ENCODE results near the gene DCLRE1C.

Gene DCLRE1C

DNA sequence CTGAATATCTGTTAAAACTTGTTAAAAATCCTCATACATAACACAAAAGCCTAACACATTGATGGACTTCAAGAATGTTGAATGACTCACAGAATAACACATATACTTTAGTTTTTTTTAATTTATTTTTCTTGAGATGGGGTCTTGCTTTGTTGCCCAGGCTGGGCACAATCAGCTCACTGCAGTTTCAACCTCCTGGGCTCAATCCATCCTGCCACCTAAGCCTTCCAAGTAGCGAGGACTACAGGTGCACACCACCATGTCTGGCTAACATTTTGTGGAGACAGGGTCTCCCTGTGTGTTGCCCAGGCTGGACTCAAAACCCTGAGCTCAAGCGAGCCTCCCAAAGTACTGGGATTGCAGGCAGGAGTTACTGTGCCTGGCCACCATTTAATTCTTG lies 47.1 kb downstream of the DCLRE1C start:
- TF ChIP-seq, protein P1, sequence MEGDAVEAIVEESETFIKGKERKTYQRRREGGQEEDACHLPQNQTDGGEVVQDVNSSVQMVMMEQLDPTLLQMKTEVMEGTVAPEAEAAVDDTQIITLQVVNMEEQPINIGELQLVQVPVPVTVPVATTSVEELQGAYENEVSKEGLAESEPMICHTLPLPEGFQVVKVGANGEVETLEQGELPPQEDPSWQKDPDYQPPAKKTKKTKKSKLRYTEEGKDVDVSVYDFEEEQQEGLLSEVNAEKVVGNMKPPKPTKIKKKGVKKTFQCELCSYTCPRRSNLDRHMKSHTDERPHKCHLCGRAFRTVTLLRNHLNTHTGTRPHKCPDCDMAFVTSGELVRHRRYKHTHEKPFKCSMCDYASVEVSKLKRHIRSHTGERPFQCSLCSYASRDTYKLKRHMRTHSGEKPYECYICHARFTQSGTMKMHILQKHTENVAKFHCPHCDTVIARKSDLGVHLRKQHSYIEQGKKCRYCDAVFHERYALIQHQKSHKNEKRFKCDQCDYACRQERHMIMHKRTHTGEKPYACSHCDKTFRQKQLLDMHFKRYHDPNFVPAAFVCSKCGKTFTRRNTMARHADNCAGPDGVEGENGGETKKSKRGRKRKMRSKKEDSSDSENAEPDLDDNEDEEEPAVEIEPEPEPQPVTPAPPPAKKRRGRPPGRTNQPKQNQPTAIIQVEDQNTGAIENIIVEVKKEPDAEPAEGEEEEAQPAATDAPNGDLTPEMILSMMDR (IDR thresholded peaks at IDR 0.05; ENCODE audit: low read depth, low read length) = no peak
- Histone ChIP-seq H3K9me3 (ENCODE audit: severe bottlenecking) (no peaks in the 10 kb centered on the region), H3K4me3 (ENCODE audit: low read depth, low read length) (no peak overlapping the region), H3K27ac (no peak overlapping the region), H3K27me3 (ENCODE audit: insufficient read depth, low read depth, severe bottlenecking) (no peaks in the 10 kb centered on the region), H3K36me3 (peaks cover 21% of the 10 kb centered on the region)
- DNase-seq = no peak

DNA sequence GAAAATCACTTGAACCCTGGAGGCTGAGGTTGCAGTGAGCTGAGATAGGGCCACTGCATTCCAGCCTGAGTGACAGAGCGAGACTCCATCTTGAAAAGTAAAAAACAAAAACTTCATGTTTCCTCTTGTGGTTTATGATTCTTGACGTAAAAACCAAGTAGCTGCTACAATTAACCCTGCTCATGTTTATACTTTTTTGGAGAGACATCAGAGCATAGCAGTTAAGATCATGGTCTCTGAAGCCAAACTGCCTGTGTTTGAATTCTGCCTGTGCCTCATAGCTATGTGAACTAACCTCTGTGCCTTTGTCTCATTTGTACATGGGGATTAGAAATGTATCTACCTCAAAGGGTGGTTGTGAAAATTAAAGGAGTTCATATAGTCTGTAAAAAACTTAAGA lies 48.0 kb downstream of the DCLRE1C start:
- Histone ChIP-seq H3K27me3 (ENCODE audit: insufficient read depth, low read depth, severe bottlenecking) (no peaks in the 10 kb centered on the region), H3K9me3 (ENCODE audit: severe bottlenecking) (no peaks in the 10 kb centered on the region), H3K27ac (no peak overlapping the region), H3K36me3 (peaks cover 25% of the 10 kb centered on the region), H3K4me3 (ENCODE audit: low read depth, low read length) (no peak overlapping the region)
- TF ChIP-seq, protein P1 (IDR thresholded peaks at IDR 0.05; ENCODE audit: low read depth, low read length) = no peak
- no peak for DNase-seq

DNA sequence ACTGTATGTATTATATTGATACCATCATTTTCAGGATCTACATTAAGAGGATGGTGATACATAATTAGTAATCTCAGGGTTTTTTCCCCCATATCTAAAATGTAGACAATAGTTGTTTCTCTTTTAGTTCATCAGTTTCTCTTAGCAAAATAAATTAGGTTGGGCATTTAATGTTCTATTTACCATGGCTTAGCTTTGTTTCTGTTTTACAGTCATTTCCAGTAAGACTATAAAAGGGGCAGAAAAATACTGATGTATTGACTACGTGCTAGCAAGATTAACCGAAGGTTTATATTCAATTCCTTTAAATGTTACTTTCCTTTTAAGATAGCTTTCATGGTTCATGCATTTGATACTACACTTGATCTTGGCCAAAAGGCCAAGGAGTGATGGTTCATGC lies 49.0 kb downstream of the DCLRE1C start:
- Histone ChIP-seq H3K9me3 (ENCODE audit: severe bottlenecking) (no peaks in the 10 kb centered on the region), H3K36me3 (peaks cover 26% of the 10 kb centered on the region)
- TF ChIP-seq, protein P1 (IDR thresholded peaks at IDR 0.05; ENCODE audit: low read depth, low read length) = no peak

DNA sequence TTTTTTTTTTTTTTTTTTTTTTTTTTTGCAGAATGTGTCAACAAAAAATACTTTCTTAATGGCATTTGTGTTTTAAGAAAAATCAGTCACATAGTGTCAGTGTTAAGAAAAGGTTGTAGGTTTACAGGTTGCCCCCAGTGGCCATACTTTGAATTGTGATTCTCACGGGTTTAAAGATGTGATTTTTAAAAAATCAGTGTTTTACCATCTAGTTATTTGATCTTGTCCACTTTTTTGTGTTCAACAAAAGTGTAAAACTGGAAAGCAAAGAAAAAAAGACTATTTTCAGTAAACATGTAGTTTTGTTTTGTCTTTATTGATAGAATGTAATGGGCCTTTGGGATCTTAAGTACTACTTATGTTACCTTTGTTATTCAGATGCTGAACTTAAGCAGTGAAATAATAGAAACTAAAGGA lies 49.6 kb downstream of the DCLRE1C start:
- TF ChIP-seq, protein P1 (IDR thresholded peaks at IDR 0.05; ENCODE audit: low read depth, low read length) = no peak
- Histone ChIP-seq H3K36me3 (peaks cover 28% of the 10 kb centered on the region), H3K9me3 (ENCODE audit: severe bottlenecking) (no peaks in the 10 kb centered on the region), H3K27me3 (ENCODE audit: insufficient read depth, low read depth, severe bottlenecking) (no peaks in the 10 kb centered on the region), H3K4me3 (ENCODE audit: low read depth, low read length) (no peak overlapping the region), H3K27ac (no peak overlapping the region)
- DNase-seq = no peak

More for the DNA sequence above, 49.0 kb downstream of the DCLRE1C start:
- no peaks in the 10 kb centered on the region for H3K27me3 ChIP-seq (ENCODE audit: insufficient read depth, low read depth, severe bottlenecking)
- DNase-seq = no peak
- no peak overlapping the region for H3K27ac ChIP-seq
- no peak overlapping the region for H3K4me3 ChIP-seq (ENCODE audit: low read depth, low read length)

DNA sequence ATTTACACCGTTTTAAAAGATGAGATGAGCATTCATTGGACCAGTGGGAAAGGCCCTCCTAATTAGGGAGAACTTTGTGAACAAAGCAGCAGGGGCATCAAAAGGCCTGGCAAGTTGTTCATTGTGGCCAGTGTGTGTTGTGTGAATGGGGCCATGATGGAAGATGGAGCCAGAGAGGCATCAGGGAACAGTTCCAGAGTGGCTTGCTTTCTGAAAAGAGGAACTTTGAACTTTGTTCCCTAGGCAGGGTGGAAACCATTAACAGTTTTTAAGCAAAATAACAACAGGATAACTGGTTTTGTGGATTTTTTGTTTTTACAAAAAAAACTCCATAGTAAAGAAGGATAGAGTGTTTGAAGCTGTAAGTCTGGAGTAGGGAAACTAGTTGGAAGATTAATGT lies 62.7 kb downstream of the DCLRE1C start:
- H3K27me3 ChIP-seq (ENCODE audit: insufficient read depth, low read depth, severe bottlenecking) = no peaks in the 10 kb centered on the region
- H3K36me3 ChIP-seq = no peaks in the 10 kb centered on the region; the same call in 1 of the 2 replicates
- H3K27ac ChIP-seq = no peak overlapping the region
- TF ChIP-seq, protein P1 (IDR thresholded peaks at IDR 0.05; ENCODE audit: low read depth, low read length) = no peak
- DNase-seq = no peak
- no peak overlapping the region for H3K4me3 ChIP-seq (ENCODE audit: low read depth, low read length)
- H3K9me3 ChIP-seq (ENCODE audit: severe bottlenecking) = no peaks in the 10 kb centered on the region

DNA sequence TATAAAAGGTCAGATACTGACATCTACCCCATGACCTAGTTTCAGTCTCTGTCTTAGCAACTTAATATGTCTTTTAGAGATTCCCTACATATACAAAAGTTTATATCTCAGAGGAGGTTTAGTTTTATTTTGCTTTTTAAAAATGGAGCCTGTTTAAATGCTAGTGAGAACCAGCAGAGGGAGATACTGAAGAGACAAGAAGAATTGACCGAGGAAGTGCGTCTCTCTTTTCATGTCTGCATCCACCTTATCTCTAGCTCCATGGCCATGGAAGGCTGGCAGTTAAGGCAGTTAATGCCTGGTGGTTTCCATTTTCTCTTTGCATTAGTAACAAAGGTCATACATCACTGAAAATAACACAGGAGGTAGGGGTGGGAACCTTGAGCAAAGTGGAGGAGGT lies 64.6 kb downstream of the DCLRE1C start:
- no peak overlapping the region for H3K4me3 ChIP-seq (ENCODE audit: low read depth, low read length)
- H3K27me3 ChIP-seq (ENCODE audit: insufficient read depth, low read depth, severe bottlenecking) = no peaks in the 10 kb centered on the region
- no peak for DNase-seq
- peaks cover 5% of the 10 kb centered on the region; the same call in 1 of the 2 replicates for H3K36me3 ChIP-seq
- H3K27ac ChIP-seq = no peak overlapping the region
- TF ChIP-seq, protein P1 (IDR thresholded peaks at IDR 0.05; ENCODE audit: low read depth, low read length) = no peak
- H3K9me3 ChIP-seq (ENCODE audit: severe bottlenecking) = no peaks in the 10 kb centered on the region

Data from WERI-Rb-1 (cell line).